HL-60 (cell line): Measurements from ENCODE around the gene ADAMTS14.
"Not testable (repeated sequence)": the region's sequence is repeated elsewhere in the genome, so short reads cannot be mapped to it uniquely, and the experiment has no call there.

ENCODE experiments used
- DNase-seq, 2 experiments: peaks; one replicate each; pipeline ENCODE4 v3.0.0-alpha.2; 2010 to 2020; ENCODE audit warnings: low read depth in 1 of 2, low spot score in 1 of 2
- H3K27ac ChIP-seq: fragments of 250-450 bp; sonication (Bioruptor Pico); replicated peaks from 2 replicates; pipeline ENCODE4 v1.5.1; 2020; ENCODE audit warnings: mild to moderate bottlenecking, moderate library complexity
- H3K27me3 ChIP-seq: fragments of 250-450 bp; sonication (Bioruptor Pico); 2 replicates; pipeline ENCODE4 v1.5.1; 2021; ENCODE audit warnings: mild to moderate bottlenecking, moderate library complexity; ENCODE audit not compliant: insufficient read depth, poor library complexity, severe bottlenecking
- H3K4me3 ChIP-seq: replicated peaks from 2 replicates; pipeline ENCODE4 v1.5.1; 2011; ENCODE audit warnings: mild to moderate bottlenecking, control low read depth, low read length; ENCODE audit not compliant: insufficient read depth
- CTCF ChIP-seq: IDR thresholded peaks from one replicate; pipeline ENCODE4 v1.5.1; 2011; ENCODE audit warnings: low read length, control low read depth, inconsistent platforms; ENCODE audit not compliant: insufficient read depth
- GABPA ChIP-seq: IDR thresholded peaks from 2 replicates; pipeline ENCODE4 v1.6.1; 2012; ENCODE audit warnings: low read depth
- POLR2AphosphoS5 ChIP-seq: IDR thresholded peaks from 2 replicates; pipeline ENCODE4 v1.6.1; 2012; ENCODE audit warnings: low read depth
- REST ChIP-seq: IDR thresholded peaks from 2 replicates; pipeline ENCODE4 v1.6.1; 2012; ENCODE audit warnings: low read depth; ENCODE audit not compliant: insufficient replicate concordance
- SPI1 ChIP-seq: IDR thresholded peaks from 2 replicates; pipeline ENCODE4 v1.6.1; 2012; ENCODE audit warnings: low read depth, mild to moderate bottlenecking, borderline replicate concordance

The ADAMTS14 gene

GRCh38 chr10:70666960-70667798 is 5.1 kb upstream of the ADAMTS14 start:
- no peak for DNase-seq
- H3K27ac ChIP-seq: no peak overlapping the region
- H3K27me3 ChIP-seq: no peaks in the 10 kb centered on the region
- no peak overlapping the region for H3K4me3 ChIP-seq
- TF ChIP-seq REST: no peak

GRCh38 chr10:70667818-70668217 is 4.5 kb upstream of the ADAMTS14 start:
- H3K27ac ChIP-seq, DNase-seq, H3K4me3 ChIP-seq, H3K27me3 ChIP-seq: not testable (repeated sequence)

GRCh38 chr10:70668454-70668970 is 3.8 kb upstream of the ADAMTS14 start:
- Histone ChIP-seq H3K4me3 (no peak overlapping the region), H3K27ac (no peak overlapping the region), H3K27me3 (no peaks in the 10 kb centered on the region)
- no peak for DNase-seq
- TF ChIP-seq REST: no peak
- no peak for TF ChIP-seq GABPA
- TF ChIP-seq SPI1: no peak
- TF ChIP-seq CTCF: no peak
- no peak for TF ChIP-seq POLR2AphosphoS5

- H3K4me3 ChIP-seq: no peak overlapping the region
- no peak for DNase-seq
- TF ChIP-seq REST (no peak), GABPA (no peak), CTCF (no peak), SPI1 (no peak), POLR2AphosphoS5 (no peak)
- H3K27ac ChIP-seq: no peak overlapping the region
- H3K27me3 ChIP-seq: no peaks in the 10 kb centered on the region
These were observed 3.3 kb upstream of the ADAMTS14 start for GRCh38 chr10:70669015-70669414.
